HUES6 (cell line): ENCODE data around the gene MYO5C.

Experiments
- H3K27ac ChIP-seq: 2 replicates; pipeline ENCODE4 v1.7.0; 2013; ENCODE audit warnings: low read depth, mild to moderate bottlenecking, low read length, inconsistent platforms
- H3K27me3 ChIP-seq: 2 replicates; pipeline ENCODE4 v1.6.1; 2013; ENCODE audit warnings: low read length; ENCODE audit not compliant: control insufficient read depth, insufficient read depth
- H3K36me3 ChIP-seq: 2 replicates; pipeline ENCODE4 v1.6.1; 2013; ENCODE audit warnings: low read length; ENCODE audit not compliant: control insufficient read depth, insufficient read depth
- H3K4me1 ChIP-seq: 2 replicates; pipeline ENCODE4 v1.6.1; 2013; ENCODE audit warnings: low read length; ENCODE audit not compliant: control insufficient read depth, insufficient read depth
- H3K4me3 ChIP-seq: 2 replicates; pipeline ENCODE4 v1.5.1; 2013; ENCODE audit warnings: low read depth, low read length
- H3K9ac ChIP-seq: one replicate; pipeline ENCODE4 v1.6.1; 2013; ENCODE audit warnings: mild to moderate bottlenecking, low read length
- H3K9me3 ChIP-seq: 2 replicates; pipeline ENCODE4 v1.6.1; 2013; ENCODE audit warnings: low read depth, low read length; ENCODE audit not compliant: control insufficient read depth, insufficient read depth

MYO5C gene

DNA sequence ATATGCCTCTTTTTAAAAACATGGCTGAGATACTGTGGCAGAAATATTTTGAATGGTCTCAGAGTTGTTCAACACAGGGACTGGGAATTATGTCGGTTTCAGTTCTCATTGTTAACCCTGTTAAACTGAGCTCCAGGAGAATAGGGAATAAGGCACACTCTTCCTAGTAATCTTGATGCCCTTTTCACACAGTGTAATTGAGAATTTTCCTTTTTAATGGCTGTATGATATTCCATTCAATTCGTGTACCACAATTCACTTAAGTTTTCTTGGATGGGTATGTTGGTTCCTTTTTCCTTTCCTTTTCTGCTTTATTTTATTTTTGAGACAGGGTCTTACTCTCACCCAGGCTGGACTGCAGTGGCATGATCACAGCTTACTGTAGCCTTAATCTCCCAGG lies 149.3 kb downstream of the MYO5C start:
- Histone ChIP-seq H3K4me1 (peaks cover 8% of the 10 kb centered on the region; the same call in 1 of the 2 replicates), H3K9me3 (peaks cover 5% of the 10 kb centered on the region; the same call in 1 of the 2 replicates), H3K4me3 (no peak overlapping the region), H3K9ac (no peak overlapping the region), H3K36me3 (peaks cover 35% of the 10 kb centered on the region), H3K27ac (no peak overlapping the region), H3K27me3 (no peaks in the 10 kb centered on the region)

DNA sequence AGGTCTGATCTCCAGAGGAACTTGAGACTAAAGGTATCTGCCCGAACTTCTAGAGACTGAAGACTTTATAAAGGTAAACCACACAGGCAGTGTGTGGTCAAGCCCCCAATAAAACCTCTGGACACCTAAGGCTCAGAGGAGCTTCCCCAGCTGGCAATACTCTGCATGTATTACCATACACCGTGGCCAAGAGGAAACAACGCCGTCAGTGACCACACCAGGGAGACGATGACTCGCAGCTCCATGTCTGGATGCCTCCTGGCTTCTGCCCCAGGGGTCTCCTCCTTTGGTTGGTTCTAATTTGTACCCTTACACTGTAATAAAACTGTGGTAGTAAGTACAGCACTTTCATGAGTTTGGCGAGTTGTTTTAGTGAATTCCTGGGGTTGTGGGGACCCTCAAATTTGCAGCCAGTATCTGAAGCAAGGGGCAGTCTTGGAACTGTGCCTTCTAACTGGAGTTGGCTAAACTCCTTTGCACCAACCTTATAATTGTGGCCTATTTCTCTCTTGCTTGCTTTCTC lies 150.9 kb downstream of the MYO5C start:
- Histone ChIP-seq H3K9me3 (peaks cover 5% of the 10 kb centered on the region; the same call in 1 of the 2 replicates), H3K27ac (peak overlapping the region; percentile 13; the same call in 1 of the 2 replicates), H3K36me3 (peaks cover 32% of the 10 kb centered on the region), H3K9ac (no peak overlapping the region), H3K27me3 (no peaks in the 10 kb centered on the region), H3K4me3 (no peak overlapping the region), H3K4me1 (peaks cover 19% of the 10 kb centered on the region)

DNA sequence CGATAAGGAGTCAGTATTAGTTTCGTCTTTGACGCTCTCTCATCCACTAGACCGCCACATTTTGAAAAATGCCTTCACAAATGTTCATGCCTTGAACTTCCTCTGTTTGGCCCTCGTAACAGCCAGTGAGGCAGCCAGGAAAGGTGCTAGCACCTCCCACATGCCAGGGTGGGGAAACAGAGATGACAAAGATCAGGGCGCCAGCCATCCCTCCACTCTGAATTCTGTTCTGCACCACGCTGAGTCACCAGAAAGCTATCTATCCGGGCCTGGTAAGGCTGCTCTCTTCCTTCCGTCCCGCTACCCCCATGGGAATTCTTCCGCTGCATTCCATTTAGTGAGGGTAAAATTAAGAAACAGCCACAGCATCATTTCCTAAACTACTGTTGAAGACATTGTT lies 151.7 kb downstream of the MYO5C start:
- Histone ChIP-seq H3K9ac (peak overlapping the region; percentile 55), H3K27ac (peak overlapping the region; percentile 51; the same call in 1 of the 2 replicates), H3K27me3 (no peaks in the 10 kb centered on the region), H3K4me1 (peaks cover 27% of the 10 kb centered on the region), H3K9me3 (peaks cover 5% of the 10 kb centered on the region; the same call in 1 of the 2 replicates), H3K4me3 (no peak overlapping the region), H3K36me3 (peaks cover 23% of the 10 kb centered on the region)
